NCI-H510A (cell line): ENCODE measurements around the gene NFIC.
"Not testable (repeated sequence)": the region's sequence is repeated elsewhere in the genome, so short reads cannot be mapped to it uniquely, and the experiment has no call there.

Experiments used
- DNase-seq: peaks from one replicate; lab custom pipeline; 2025; lab: John Stamatoyannopoulos, UW

The NFIC gene

DNA sequence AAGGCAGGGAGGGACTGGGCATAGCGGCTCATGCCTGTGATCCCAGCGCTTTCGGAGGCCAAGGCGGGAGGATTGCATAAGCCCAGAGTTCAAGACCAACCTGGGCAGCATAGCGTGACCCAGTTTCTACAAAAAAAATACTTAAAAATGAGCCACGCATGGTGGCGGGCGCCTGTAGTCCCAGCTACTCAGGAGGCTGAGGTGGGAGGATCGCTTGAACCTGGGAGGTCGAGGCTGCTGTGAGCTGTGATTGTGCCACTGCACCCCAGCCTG, 86.5 kb downstream of the NFIC start:
- DNase-seq: not testable (repeated sequence)

DNA sequence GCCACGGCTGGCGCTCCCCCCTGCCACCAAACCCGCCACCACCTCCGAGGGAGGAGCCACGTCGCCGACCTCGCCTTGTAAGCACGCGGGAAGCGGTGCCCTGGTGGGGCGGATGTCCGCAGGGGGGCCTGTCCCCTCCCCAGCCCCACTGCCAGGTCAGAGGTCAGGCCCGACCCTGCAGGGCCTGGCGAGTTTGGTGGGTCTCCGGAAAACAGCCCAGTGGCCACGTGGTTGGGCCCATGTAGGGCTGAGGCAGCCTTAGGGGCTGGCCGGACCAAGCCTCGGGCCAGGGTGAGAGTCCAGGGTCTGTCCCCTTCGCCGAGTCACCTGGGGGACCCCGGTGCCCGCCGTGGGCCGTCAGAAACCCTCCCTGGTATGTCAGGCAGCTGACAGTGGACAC, 87.5 kb downstream of the NFIC start:
- DNase-seq: no peak

DNA sequence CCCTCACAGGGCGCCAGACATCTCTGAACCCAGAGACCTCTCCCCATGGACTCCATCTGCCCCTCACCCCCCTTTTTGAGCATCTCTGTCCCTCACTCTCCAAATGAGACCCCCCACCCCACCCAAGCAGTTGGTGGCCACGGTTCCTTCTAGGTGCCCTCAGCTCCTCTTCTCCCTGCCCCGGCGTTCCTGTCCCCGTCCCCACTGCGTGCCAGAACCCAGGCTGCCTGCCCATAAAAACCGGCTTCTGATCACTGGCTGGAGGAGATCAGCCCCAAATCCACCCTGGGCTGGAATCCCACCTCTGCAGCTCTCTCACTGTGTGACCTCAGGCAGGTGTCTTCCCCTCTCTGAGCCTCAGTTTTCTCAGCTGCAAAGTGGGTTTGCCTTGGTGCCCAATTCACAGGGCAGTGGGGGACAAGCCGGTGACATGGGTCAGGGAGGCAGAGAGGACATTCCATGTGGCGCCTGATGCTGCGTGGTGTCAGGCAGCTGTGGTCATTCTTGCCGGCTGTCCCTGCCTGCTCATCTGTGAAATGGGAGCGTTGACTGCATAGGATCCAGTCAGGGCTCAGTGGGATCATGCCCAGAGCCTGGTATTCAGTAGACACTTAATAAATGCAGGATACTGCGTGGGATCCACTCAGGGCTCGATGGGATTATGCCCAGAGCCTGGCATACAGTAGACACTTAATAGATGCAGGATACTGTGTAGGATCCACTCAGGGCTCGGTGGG, 88.4 kb downstream of the NFIC start:
- no peak for DNase-seq

DNA sequence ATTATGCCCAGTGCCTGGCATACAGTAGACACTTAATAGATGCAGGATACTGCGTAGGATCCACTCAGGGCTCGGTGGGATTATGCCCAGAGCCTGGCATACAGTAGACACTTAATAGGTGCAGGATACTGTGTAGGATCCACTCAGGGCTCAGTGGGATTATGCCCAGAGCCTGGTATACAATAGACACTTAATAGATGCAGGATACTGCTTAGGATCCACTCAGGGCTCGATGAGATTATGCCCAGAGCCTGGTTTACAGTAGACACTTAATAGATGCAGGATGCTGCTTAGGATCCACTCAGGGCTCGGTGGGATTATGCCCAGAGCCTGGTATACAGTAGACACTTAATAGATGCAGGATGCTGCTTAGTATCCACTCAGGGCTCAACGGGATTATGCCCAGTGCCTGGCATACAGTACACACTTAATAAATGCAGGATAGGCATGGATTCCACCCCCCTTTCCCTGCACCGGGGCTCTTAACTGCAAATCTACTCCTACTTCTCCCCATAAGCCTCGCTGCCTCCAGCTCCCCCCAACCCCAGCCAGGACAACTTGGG, 89.1 kb downstream of the NFIC start:
- DNase-seq: no peak

DNA sequence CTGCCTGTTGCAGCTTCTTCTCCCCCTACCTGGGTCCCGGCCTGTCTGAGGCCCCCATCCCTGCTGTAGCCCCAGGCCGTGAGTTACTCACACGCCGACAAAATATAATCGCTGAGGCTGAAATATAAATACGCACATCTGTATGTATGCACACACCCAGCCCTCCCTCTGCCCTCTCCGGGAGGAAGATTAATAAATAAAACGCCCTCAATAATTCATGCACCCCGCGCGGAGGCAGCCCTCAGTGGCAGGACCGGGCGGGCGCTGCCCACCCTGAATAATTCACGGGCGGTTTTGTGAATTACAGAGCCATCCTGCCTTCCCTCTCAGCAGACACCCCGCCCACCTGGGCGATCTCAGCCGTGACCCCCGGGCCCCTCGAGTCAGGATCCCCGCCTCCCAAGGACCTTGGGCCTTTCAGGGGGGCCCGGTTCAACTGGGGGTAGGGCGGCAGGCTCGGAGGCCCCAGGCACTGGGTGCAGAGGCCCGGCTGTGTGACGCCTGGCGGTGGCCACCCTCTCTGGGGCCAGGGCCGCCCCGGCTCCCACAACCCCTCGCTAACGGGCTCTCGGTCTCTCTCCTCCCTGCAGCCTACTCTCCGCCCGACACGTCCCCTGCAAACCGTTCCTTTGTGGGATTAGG, 89.7 kb downstream of the NFIC start:
- no peak for DNase-seq

DNA sequence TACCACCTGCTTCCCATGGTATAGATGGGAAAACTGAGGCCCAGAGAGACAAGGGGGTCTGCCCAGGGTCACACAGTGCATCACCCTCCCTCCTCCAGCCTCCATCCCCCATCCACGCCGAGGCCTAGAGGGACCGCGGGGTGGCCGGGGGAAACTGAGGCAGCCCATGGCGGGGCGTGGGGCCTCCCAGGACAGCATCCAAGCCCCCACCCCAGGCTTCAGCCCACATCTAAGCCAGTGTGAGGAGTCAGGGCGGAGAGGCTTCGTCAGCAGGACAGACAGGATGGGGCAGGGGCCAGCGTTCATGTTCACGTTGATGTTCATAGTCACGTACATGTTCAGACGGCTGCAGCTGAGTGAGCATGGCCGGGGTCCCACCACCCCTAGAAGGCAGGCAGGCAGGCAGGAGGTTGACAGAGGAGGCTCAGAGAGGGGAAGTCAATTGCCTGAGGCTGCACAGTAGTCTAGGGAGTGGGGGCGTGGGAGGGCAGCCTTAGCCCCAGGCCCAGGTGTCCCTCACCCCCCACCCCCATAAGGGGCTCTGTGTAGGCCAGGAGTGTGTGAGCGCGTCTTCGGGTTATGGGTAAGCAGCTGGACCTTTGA, 90.6 kb downstream of the NFIC start:
- DNase-seq: no peak

DNA sequence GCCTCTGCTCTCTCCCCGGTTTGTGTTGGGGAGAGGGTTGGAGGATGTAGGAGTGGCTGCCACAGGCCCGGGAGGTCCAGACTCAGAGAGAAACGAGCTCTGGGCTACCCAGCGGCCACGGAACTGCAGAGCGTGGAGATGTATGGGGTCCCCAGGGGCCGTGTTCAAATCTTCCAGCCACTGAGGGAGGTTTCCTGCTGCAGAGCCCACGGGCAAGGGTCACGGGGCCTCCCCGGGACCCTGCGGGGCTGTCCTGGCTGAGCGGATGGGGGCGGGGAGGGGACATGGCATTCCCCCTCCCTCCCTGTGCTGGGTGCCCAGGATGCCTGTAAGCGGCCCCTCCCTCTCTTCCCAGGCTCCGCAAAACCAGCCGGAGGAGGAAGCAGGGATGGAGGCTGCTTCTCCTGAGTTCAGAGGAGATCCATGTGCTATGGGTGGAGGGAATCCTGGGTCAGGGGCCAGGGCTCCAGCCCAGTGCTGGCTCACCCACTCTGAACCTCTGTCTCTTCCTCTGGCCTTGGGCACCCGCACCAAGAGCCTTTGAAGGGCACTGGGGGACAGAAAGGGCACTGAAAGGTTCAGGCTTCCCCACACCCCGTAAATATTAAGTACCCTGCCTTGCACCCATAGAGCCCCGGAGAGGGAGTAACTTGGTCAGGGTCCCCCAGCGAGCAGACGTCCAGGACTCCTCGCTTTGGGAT, 91.3 kb downstream of the NFIC start:
- no peak for DNase-seq

DNA sequence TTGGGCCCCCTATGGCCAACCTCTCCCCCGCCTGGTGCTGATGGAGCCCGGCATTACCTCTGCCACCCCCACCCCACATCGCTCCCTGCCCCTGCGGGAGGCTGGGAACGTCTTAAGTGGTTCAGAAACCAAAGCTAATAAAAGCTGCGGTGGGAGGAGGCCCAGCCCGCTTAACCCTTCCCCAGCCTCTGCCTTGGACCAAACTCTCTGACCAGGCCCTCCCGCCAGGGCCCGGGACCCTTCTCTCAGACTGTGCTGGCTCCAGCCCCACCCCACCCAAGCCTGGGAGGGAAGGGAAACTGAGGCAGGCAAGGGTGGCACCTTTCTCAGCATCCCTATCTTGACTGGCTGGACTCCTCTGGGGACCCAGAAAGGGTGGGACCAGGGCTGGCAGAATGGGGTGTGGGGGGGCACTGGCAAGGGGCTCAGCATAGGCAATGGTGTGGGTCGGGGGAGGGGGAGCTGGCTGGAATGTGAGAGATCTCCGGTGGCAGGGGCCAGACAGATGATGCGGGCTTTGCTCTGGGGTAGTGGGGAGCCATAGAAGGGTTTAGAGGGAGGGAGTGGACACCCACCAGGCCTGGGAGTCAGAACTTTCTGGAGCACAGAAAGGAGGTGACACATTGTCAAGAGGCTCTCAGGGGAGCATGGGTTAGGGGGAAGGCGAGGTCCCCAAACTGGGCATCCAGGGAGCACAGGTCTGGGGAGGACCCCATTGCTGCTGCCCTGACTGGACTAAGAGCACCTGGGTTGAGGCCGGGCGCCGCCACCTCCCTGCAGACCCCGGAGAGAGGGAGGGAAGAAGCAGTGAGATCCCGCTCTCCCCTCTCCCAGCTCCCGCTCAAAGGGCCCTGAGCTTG, 92.1 kb downstream of the NFIC start:
- no peak for DNase-seq

DNA sequence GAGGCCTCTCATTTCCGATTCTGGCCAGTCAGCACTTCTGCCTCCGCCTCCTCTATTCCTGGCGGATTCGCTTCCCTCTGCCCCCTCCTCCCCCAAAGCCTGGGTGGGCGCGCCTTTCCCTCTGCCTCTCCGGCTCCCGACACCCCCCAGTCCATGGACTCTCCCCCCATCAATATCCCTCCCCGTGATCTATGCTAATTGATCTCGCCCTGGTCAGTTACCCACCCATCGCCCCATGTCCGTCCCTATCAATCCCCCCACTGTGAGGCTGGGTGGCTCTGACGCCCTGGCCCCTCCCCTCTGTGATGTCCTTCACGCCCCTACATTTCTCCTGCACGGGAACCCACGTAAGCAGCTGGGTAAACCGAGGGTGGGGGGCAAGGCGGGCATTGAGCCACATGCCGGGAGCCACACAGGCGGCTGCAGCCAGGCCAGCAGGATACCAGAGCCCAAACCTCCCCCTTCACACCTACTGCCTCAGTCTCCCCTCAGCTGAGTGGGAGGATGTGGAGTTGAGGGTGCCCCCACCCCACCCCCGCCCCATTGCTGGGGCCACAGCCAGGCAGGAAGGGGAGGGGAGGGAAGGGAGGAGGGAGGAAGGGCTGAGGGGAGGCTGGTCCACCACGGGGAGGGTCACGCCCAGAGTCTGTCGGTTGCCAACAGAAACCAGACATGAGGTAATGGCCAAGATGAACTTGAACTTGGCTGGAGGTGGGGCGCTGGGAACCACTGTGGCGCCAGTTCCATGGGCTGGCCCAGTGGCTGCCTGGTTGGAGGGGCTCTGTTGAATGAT, 92.9 kb downstream of the NFIC start:
- DNase-seq: no peak

DNA sequence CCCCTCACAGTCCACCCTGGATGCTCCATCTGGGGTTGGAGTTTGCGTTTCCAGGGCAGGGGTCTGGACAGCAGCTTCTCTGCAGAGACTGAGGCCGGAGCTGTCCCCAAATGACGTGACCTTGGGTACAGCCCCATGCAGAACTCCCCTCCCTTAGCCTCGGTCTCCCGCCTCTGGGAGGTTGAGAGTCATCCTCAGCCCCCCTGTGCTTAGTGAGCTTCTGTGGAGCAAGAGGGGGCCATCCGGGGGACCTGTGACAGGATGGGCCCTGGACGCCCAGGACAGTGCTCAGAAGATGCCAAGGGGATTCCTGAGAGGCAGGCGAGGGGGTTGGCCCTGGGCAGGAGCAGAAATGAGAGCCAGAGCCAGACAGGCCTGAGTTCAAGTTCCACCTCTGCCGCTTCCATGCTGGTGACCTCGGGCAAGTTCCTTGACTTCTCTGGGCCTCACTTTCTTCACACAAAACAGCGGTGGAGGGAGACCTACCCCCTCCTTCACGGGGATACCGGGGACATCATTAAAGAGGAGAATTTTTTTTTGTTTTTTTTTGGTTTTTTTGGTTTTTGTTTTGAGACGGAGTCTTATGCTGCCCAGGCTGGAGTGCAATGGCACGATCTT, 93.7 kb downstream of the NFIC start:
- DNase-seq: no peak

DNA sequence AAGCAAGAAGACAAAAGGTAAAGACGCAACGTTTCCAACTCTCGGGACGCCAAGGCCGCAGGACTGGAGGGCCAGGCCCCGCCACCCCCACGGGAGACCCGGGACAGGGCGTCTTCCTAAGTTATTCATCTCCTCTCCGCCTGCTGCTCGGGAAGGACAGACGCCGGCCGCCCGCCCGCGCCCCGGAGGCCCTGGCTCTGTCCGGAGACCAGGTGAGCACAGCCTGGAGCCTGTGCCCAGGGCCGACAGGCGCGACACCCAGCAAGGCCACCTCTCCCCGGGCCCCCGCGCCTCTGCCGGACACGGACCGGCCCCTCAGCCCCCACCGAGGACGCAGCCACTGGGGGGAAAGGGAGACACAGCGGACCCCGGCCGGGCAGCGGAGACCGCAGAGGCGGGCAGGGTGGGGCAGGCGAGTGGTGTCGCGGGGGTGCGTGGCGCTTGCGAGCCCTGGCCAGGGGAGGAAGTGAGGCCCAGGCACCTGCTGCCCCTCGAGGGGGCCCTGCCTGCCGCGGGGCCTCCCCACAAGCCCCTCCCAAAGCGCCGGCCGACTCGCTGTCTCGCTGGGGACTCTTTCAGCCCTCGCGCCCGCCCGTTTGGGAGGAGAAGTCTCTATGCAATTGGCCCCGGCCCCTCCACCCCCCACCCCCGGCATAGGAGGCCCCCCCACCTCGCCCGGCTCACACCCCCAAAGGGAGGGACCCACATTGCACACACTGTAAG, 96.8 kb downstream of the NFIC start:
- no peak for DNase-seq

DNA sequence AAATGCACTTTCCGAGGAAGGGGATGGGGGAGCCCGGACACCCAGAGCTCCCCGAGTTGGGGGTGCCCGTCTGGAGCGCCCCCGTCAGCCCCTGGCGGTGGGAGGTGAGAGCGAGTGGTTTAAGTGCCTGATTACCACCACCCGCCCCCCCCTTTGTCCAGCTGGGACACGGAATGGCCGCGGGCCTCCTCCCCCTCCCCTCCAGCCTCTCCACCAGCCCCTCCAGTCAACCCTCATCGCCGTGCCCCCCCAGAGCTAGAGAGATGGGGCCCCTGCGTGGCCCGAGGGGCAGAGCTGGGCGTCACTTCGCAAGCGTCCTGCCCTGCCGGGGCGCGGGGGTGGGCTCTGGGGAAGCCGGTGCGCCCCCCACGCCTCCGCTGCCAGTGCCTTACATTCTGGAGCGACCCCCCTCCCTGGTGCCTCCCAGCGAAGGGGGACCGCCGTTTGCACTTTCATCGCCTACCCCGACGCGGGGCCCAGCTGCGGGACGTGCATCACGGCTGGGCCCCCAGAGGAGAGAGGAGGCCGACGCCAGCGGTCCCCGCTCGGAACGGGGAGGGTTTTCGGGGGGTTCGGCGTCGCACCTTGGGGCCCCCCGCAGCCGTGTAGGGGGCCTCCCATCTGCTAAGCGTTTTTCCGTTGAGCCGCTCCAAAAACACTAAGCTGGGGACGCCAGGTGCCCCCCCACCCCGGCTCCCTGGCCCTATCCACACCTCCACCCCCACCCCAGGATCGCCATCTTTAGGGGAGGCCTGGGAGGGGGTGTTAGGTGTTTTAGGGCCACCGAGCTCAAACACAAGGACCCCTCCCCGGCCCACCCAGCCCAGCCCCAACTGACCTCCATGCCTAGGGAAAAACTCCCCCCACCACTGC, 97.6 kb downstream of the NFIC start:
- no peak for DNase-seq

DNA sequence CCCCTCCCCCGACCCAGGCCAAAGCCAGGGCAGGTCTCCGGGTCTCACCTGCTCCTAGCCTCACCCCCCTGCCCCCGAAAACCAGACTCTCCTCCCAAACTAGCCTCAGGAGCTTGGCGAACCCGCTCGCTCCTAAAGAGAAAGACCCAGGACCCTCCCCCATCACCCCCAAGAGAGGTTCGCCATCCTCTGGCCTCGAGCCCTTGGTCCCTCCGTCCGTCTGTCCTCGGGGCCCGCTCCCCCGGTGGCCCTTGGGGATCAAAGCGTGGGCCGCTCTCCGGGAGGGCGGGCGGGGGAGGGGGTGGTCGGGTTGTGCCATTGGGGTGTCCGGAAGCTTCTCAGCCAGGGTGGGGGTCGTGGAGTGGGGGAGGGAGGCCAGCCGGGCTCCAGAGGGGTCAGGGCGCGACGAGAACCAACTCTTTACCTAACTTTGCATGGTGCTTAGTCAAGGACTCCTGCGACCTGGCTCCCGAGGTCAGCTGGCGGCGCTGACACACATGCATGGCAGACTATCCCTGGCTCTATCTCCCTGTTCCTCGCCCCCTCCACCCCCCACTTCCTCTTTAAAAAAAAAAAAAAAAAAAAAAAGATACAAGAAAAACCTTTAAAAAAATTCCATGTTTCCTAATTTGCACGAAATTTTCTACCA, 98.3 kb downstream of the NFIC start:
- DNase-seq: no peak

DNA sequence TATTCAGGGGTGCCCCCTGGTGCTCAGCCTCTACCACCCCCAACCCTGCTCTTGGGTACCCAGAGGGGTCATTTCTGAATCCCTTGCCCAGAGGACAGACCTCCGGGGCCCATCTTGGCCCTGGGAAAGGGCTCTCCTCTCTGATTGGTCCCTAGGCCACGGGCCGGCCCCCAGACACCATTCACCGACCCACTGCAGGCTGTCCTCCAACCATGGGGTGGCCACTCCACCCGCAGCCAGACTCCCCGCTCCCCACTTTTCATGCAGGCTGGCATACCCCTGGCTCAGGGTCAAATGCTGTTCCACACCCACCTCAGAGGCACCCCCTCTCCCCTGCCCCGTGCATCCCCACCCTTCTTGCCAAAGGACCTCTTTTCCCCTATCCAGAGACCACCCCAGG, 99.2 kb downstream of the NFIC start:
- no peak for DNase-seq

DNA sequence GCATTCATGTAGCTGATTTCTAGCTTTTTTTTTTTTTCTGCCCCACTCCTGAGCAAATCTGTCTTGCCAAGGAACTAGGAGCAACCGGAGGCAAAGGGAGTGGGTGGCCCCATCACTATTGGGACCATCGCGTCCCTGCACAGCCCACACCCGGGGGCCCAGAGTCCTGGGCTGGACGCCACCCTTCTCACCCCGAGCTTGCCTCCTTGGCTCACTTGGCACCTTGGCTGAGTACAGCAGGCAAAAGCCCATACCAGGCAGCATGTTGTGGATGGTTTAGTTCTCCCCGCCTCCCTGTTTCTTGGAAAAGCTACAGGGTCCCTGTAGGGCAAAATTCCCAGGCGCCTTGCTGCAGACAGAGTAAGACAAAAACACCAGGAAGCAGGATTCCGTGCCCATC, 100.3 kb downstream of the NFIC start:
- DNase-seq: no peak

DNA sequence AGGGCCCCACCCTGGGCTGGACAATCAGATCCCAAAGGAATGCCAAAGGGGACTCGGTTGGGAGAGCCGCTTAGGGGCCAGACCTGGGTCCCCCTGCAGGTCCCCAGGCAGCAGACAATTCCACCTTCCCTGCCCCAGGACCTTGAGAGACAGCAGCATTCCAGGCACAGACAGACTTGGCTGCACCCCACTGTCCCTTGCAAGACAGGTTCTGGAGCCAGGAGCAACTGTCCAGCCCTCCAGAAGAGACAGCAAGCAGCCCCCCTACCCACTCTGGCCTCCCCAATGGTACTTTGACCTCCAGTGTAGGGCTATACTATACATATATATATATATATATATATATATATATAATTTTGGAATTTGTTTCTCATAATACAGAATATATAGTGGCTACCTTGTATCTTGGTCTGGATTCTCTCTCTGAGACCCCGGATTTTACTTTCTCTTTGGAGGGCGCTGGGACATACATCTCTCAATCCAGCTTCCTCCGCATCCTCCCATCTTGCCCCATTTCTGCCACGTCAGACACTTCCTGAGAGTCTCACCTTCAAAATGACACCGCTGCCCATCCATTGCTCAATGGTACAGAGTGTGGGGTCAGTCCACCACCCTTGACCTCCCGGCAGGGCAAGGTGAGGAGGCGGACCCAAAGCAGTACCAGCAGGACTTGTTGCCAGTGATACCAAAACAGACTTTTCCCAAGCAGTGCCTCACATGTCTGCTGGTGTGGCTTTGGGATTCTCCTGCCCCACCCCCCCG, 101.2 kb downstream of the NFIC start:
- no peak for DNase-seq

DNA sequence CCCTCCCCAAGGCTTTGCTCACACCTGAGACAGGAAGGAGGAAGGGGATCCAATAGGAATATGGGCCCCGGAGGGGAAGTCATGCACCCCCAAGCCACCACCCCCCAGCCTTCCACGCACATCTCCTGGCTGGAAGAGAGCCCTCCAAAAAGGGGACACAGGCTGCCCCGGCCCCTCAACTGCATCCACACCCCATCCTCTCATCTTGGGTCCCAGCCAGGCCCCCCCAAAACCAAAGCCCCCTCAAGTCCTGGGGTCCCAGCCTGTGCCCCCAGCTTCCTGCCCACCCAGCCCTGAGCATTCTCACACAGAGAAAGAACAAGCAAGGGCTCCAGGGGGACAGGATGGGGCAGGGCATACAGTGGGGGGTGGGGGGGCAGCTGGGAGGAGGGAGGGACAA, 101.8 kb downstream of the NFIC start:
- no peak for DNase-seq
